Sigmoid colon (tissue), 7 donors: ENCODE measurements around the gene CCNG2. TPM values are rescaled to one million over a fixed set of nuclear protein-coding genes. Genes with fewer than 3 reads are reported as not detected.

Experiments
- DNase-seq: peaks from one replicate; pipeline ENCODE4 v3.0.0-alpha.2; 2019
- H3K27ac ChIP-seq, 4 donors: fragments of 200-600 bp; sonication (generic); one replicate each; pipeline ENCODE4 v1.5.1; 2016 to 2019; ENCODE audit warnings: mild to moderate bottlenecking in 1 of 4
- H3K27me3 ChIP-seq, 3 donors: fragments of 200-600 bp; sonication (generic); one replicate each; pipeline ENCODE4 v1.5.1; 2019; ENCODE audit warnings: mild to moderate bottlenecking in 1 of 3
- H3K36me3 ChIP-seq, 4 donors: fragments of 200-600 bp; sonication (generic); one replicate each; pipeline ENCODE4 v1.5.1; 2016 to 2019
- H3K4me1 ChIP-seq, 4 donors: fragments of 200-600 bp; sonication (generic); one replicate each; pipeline ENCODE4 v1.5.1; 2017 to 2019
- H3K4me3 ChIP-seq, 4 donors: fragments of 200-600 bp; sonication (generic); one replicate each; pipeline ENCODE4 v1.5.1; 2017 to 2019; ENCODE audit warnings: mild to moderate bottlenecking in 2 of 4, moderate library complexity in 1 of 4
- H3K9me3 ChIP-seq, 4 donors: fragments of 200-600 bp in 3 of 4; sonication (generic) in 3 of 4; one replicate each; pipeline versions ENCODE4 v1.5.1 to v1.6.1; 2013 to 2019
- EP300 ChIP-seq, 4 donors: sonication (generic); formaldehyde crosslinking; IDR thresholded peaks; one replicate each; pipeline ENCODE4 v1.6.1; 2017; ENCODE audit warnings: antibody characterized with exemption in 4 of 4
- POLR2A ChIP-seq, 2 donors: fragments of 450-650 bp; IDR thresholded peaks; one replicate each; pipeline ENCODE4 v1.6.1; 2016; ENCODE audit warnings: antibody characterized with exemption in 2 of 2, mild to moderate bottlenecking in 2 of 2, moderate library complexity in 2 of 2
- POLR2AphosphoS5 ChIP-seq, 4 donors: sonication (generic); formaldehyde crosslinking; IDR thresholded peaks; one replicate each; pipeline ENCODE4 v1.6.1; 2017; ENCODE audit warnings: antibody characterized with exemption in 4 of 4
- WGBS, 2 donors: extraction: QIAGEN DNeasy Blood & Tissue Kit; methylation state at CpG; one replicate each; pipeline ENCODE4 v1.1.7; 2013; 5-methylcytosine and 5-hydroxymethylcytosine counted together
- intact Hi-C: fragments of 100-400 bp; cut with DNase I; formaldehyde crosslinking; loops from one replicate; pipeline ENCODE4 v1.15.1; 2023
- polyA plus RNA-seq, 3 donors: library from polyadenylated mRNA; stranded (reverse); fragments of 200-250 nt; gene quantifications; one replicate each; pipeline ENCODE4 v1.2.3, GENCODE V29; 2013
- total RNA-seq, 4 donors: library from RNA; depleted of rRNA; stranded (reverse); fragments of >200 nt; gene quantifications; one replicate each; pipeline ENCODE4 v1.1.0, GENCODE V29; 2016
- TF ChIP-seq, protein P1 (sequence below), 4 experiments: fragments of 450-650 bp in 3 of 4; fragments of 200-600 bp in 1 of 4; IDR thresholded peaks; one replicate each; pipeline ENCODE4 v1.5.1; 2016 to 2019; ENCODE audit warnings: antibody characterized with exemption in 4 of 4, mild to moderate bottlenecking in 3 of 4, moderate library complexity in 2 of 4
- donor health status: healthy with polysubstance abuse.
- donor health status: Bipolar disorder and iron deficiency.
- donor health status: healthy.

The CCNG2 gene
- total and polyA plus RNA-seq, 7 donors, result 25.5 to 72.1 (median 27.6) TPM

DNA sequence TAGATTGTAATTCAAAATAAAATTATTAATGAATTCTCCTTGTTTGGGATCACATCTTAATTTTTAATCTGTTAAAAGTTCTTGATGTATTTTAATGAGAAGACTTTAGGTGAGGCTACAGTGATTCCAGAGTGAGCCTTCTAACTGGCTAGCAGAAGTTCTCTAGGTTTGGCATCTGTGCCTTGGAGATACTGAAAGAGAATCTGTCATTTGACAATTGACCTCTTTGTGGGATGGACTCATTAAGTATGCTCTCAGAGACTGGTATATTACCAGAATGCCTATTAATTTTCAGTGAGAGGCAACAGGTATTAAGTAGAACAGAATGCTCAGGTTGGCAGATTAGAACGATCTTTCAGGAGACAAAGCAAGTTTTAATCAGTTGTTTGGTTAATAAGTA, 10.2 kb downstream of the CCNG2 start:
- 92% methylated on average over 1 of the region's 1 CpG for WGBS, 2 donors
- Histone ChIP-seq H3K36me3 (peaks cover 3 to 78% (median 23%) of the 10 kb centered on the region in 4 donors), H3K4me1 (no peaks in the 10 kb centered on the region), H3K4me3 (no peak overlapping the region), H3K27ac (no peak overlapping the region), H3K9me3 (no peaks in the 10 kb centered on the region), H3K27me3 (no peaks in the 10 kb centered on the region)
- no peak for DNase-seq
- intact Hi-C loops, result no loop called here
- TF ChIP-seq POLR2A (IDR thresholded peaks at IDR 0.05) (no peak), EP300 (IDR thresholded peaks at IDR 0.05) (no peak), POLR2AphosphoS5 (IDR thresholded peaks at IDR 0.05) (no peak)
- TF ChIP-seq, protein P1, sequence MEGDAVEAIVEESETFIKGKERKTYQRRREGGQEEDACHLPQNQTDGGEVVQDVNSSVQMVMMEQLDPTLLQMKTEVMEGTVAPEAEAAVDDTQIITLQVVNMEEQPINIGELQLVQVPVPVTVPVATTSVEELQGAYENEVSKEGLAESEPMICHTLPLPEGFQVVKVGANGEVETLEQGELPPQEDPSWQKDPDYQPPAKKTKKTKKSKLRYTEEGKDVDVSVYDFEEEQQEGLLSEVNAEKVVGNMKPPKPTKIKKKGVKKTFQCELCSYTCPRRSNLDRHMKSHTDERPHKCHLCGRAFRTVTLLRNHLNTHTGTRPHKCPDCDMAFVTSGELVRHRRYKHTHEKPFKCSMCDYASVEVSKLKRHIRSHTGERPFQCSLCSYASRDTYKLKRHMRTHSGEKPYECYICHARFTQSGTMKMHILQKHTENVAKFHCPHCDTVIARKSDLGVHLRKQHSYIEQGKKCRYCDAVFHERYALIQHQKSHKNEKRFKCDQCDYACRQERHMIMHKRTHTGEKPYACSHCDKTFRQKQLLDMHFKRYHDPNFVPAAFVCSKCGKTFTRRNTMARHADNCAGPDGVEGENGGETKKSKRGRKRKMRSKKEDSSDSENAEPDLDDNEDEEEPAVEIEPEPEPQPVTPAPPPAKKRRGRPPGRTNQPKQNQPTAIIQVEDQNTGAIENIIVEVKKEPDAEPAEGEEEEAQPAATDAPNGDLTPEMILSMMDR (IDR thresholded peaks at IDR 0.05), result no peak

DNA sequence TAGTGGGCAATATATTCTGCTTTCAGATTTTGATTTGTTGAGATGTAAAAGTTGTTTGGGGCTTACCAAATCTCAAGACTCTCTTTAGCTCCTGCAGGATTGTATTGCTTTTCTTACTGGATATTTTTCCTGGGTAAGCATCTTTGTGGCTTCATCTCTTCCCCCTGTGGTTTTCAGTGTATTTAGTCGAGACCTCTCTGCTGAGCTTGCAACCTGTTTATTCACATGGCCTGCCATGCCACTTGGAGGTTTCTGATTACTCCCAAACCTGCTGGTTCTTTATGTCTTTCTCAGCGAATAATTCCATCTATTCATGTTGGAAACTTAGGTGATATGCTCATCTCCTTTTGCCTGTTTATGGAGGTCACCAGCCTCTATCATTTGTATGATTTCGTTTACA, 10.9 kb downstream of the CCNG2 start:
- peaks cover 3 to 71% (median 21%) of the 10 kb centered on the region in 4 donors for H3K36me3 ChIP-seq
- WGBS, 2 donors, result 83 to 87% methylated on average over 3 of the region's 3 CpGs
- intact Hi-C loops, result no loop called here
- DNase-seq, result no peak
- no peak overlapping the region for H3K4me3 ChIP-seq
- no peaks in the 10 kb centered on the region for H3K4me1 ChIP-seq
- no peaks in the 10 kb centered on the region for H3K27me3 ChIP-seq
- TF ChIP-seq POLR2A (IDR thresholded peaks at IDR 0.05) (no peak), POLR2AphosphoS5 (IDR thresholded peaks at IDR 0.05) (no peak), EP300 (IDR thresholded peaks at IDR 0.05) (no peak)
- TF ChIP-seq, protein P1 (IDR thresholded peaks at IDR 0.05), result no peak
- no peak overlapping the region for H3K27ac ChIP-seq
- H3K9me3 ChIP-seq, result no peaks in the 10 kb centered on the region

DNA sequence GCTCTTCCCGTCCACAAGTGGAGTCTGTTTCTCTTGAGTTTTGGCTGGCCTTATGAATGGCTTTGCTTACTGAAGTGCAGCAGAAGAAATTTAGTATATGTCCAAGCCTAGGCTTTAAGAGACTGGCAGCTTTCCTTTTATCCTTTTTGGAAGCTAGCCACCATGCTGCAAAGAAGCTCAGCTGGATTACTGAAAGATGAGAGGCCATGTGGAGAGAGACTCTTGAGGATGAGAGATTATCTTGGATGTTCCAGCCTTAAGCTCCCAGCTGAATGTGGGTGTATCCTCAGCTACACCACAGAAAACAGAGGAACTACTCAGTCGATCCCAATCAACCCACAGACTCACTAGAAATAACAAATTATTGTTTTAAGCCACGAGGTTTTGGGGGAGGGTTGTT, 12.5 kb downstream of the CCNG2 start:
- intact Hi-C loops, result no loop called here
- no peak for DNase-seq
- no peak for TF ChIP-seq POLR2AphosphoS5 (IDR thresholded peaks at IDR 0.05)
- Histone ChIP-seq H3K36me3 (peaks cover 0 to 55% (median 16%) of the 10 kb centered on the region in 4 donors), H3K4me1 (no peaks in the 10 kb centered on the region), H3K27me3 (no peaks in the 10 kb centered on the region), H3K4me3 (no peak overlapping the region), H3K9me3 (no peaks in the 10 kb centered on the region), H3K27ac (no peak overlapping the region)
- WGBS, 2 donors, result 60 to 62% methylated on average over 3 of the region's 3 CpGs

DNA sequence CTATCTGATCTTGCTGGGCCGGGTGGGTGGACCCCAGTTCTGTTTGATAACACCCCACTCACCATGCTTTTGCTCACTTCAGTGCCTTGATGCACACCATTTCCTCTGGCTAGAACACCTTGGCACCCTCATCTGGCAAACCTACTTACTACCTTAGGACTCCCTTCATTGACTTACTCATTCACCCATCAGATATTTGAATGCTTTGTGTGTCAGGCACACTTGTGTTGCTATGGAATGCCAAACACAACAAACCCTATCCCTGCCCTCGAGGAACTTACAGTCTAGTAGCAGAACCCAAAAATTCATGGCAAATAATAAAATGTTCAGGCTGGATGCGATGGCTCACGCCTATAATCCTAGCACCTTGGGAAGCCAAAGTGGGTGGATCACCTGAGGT, 13.9 kb downstream of the CCNG2 start:
- Histone ChIP-seq H3K27ac (no peak overlapping the region), H3K4me3 (no peak overlapping the region), H3K4me1 (no peaks in the 10 kb centered on the region), H3K27me3 (no peaks in the 10 kb centered on the region), H3K9me3 (no peaks in the 10 kb centered on the region), H3K36me3 (peaks cover 0 to 40% (median 10%) of the 10 kb centered on the region in 4 donors)
- TF ChIP-seq POLR2A (IDR thresholded peaks at IDR 0.05) (no peak), EP300 (IDR thresholded peaks at IDR 0.05) (no peak), POLR2AphosphoS5 (IDR thresholded peaks at IDR 0.05) (no peak)
- TF ChIP-seq, protein P1 (IDR thresholded peaks at IDR 0.05), result no peak
- intact Hi-C loops, result no loop called here
- WGBS, 2 donors, result 94 to 95% methylated on average over 4 of the region's 4 CpGs
- no peak for DNase-seq

DNA sequence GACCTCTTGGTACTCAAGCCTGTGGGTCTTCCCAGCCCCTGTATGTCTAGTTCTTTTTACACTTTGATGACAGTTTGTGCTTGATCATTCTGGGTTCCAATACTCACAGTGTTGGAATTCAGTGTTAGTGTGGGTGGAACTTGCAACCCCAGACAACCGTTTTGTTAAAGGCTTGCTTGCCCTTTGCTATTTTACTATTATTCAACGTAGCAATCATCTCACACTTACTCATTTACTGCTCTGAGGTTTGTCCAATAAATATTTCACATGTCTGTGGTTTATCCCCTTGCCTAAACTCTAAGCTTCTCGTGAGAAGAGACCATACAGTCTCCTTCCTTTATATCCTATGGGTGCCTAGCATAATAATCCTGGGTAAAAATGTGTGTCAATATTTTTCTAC, 15.3 kb downstream of the CCNG2 start:
- Histone ChIP-seq H3K9me3 (no peaks in the 10 kb centered on the region), H3K4me3 (no peak overlapping the region), H3K4me1 (no peaks in the 10 kb centered on the region), H3K36me3 (peaks cover 0 to 28% (median 6%) of the 10 kb centered on the region in 4 donors), H3K27ac (no peak overlapping the region), H3K27me3 (no peaks in the 10 kb centered on the region)
- 66 to 76% methylated on average over 3 of the region's 3 CpGs for WGBS, 2 donors
- DNase-seq, result no peak
- intact Hi-C loops, result no loop called here
- TF ChIP-seq, protein P1 (IDR thresholded peaks at IDR 0.05), result no peak
